Brain microvascular endothelial cell (primary cell): ENCODE results near the gene PSMC3IP.
"Not testable (repeated sequence)": the region's sequence is repeated elsewhere in the genome, so short reads cannot be mapped to it uniquely, and the experiment has no call there.

Experiments
- DNase-seq: peaks from one replicate; pipeline ENCODE4 v3.0.0-alpha.2; 2020
- H3K27ac ChIP-seq: fragments of 250-450 bp; sonication (Bioruptor Pico); 2 replicates; pipeline ENCODE4 v1.5.1; 2020; ENCODE audit warnings: mild to moderate bottlenecking, moderate library complexity
- H3K27me3 ChIP-seq: fragments of 250-450 bp; sonication (Bioruptor Pico); replicated peaks from 2 replicates; pipeline ENCODE4 v1.5.1; 2020; ENCODE audit warnings: mild to moderate bottlenecking
- H3K36me3 ChIP-seq: fragments of 250-450 bp; sonication (Bioruptor Pico); replicated peaks from 2 replicates; pipeline ENCODE4 v1.5.1; 2020; ENCODE audit warnings: mild to moderate bottlenecking
- H3K4me3 ChIP-seq: 2 replicates; pipeline ENCODE4 v1.5.1; 2011; ENCODE audit warnings: low read depth, mild to moderate bottlenecking, control low read depth, low read length, moderate library complexity
- in situ Hi-C: cut with HindIII; loops from 2 replicates; pipeline ENCODE4 v1.10.0; 2017; ENCODE audit warnings: low sequenced_read_pairs, low pct_ligation_motif_present
- TF ChIP-seq, protein P1 (sequence below): IDR thresholded peaks from 2 replicates; pipeline ENCODE4 v1.5.1; 2011; ENCODE audit warnings: low read depth, mild to moderate bottlenecking, moderate library complexity, low read length, control low read depth, inconsistent platforms; ENCODE audit errors: missing control alignments

The PSMC3IP gene

DNA sequence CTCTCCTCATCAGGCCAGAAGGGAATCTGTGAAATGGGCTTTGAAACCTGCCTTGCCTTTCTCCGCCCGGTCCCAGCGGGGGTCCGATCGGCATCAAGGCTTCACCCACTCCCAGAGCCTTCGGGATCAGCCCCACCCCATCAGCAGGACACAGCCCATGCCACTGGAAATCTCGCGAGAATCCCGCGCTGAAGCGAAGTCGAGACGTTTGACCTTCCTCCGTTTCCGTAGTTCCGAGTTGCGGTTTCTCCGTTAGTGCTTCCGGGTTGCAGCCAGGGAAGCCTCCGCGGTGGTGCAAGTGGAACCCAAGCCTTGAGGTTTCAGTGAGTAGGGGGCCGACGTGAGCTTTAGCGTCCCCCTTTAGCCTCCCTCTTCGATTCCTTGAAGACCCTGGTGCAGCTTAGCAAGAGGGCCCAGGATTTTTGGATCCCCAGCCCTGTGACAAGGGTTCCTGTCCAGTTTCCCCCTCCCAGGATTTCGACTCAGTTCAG, 15.6 kb downstream of the PSMC3IP start, which contains the start of gene COASY:
Gene COASY (plus strand): TSS at position 252 of the 491 bp plus-strand sequence. CDS start 475 bp downstream, outside the sequence.
- Histone ChIP-seq H3K27me3 (no peaks in the 10 kb centered on the region), H3K36me3 (peaks cover 21% of the 10 kb centered on the region), H3K27ac (peak within 1 kb of the TSS; percentile 81), H3K4me3 (peak within 1 kb of the TSS; percentile 87)
- peak; percentile 96 for DNase-seq
- in situ Hi-C loops, result no loop called here
- TF ChIP-seq, protein P1, sequence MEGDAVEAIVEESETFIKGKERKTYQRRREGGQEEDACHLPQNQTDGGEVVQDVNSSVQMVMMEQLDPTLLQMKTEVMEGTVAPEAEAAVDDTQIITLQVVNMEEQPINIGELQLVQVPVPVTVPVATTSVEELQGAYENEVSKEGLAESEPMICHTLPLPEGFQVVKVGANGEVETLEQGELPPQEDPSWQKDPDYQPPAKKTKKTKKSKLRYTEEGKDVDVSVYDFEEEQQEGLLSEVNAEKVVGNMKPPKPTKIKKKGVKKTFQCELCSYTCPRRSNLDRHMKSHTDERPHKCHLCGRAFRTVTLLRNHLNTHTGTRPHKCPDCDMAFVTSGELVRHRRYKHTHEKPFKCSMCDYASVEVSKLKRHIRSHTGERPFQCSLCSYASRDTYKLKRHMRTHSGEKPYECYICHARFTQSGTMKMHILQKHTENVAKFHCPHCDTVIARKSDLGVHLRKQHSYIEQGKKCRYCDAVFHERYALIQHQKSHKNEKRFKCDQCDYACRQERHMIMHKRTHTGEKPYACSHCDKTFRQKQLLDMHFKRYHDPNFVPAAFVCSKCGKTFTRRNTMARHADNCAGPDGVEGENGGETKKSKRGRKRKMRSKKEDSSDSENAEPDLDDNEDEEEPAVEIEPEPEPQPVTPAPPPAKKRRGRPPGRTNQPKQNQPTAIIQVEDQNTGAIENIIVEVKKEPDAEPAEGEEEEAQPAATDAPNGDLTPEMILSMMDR, result no peak

GRCh38 chr17:42560246-42560645, 17.3 kb downstream of the PSMC3IP start:
- H3K4me3 ChIP-seq, result no peak overlapping the region
- TF ChIP-seq, protein P1, result no peak
- no peak for DNase-seq
- no peaks in the 10 kb centered on the region for H3K27me3 ChIP-seq
- in situ Hi-C loops, result no loop called here
- H3K27ac ChIP-seq, result no peak overlapping the region
- H3K36me3 ChIP-seq, result peaks cover 11% of the 10 kb centered on the region

GRCh38 chr17:42559075-42559474, 18.5 kb downstream of the PSMC3IP start:
- Histone ChIP-seq H3K4me3 (no peak overlapping the region), H3K27me3 (no peaks in the 10 kb centered on the region), H3K27ac (no peak overlapping the region), H3K36me3 (no peaks in the 10 kb centered on the region)
- TF ChIP-seq, protein P1, result no peak
- in situ Hi-C loops, result no loop called here
- no peak for DNase-seq

- H3K36me3 ChIP-seq, DNase-seq, H3K27ac ChIP-seq, in situ Hi-C loops, H3K27me3 ChIP-seq, H3K4me3 ChIP-seq: not testable (repeated sequence)
- TF ChIP-seq, protein P1, result peak; percentile 22
These were observed 21.4 kb downstream of the PSMC3IP start for GRCh38 chr17:42555961-42556617.

- TF ChIP-seq, protein P1, result no peak
- peak overlapping the region; percentile 91 for H3K4me3 ChIP-seq
- H3K27me3 ChIP-seq, result no peaks in the 10 kb centered on the region
- no peak for DNase-seq
- H3K36me3 ChIP-seq, result no peaks in the 10 kb centered on the region
- in situ Hi-C loops, result no loop called here
- peak overlapping the region; percentile 78 for H3K27ac ChIP-seq
These were observed 22.4 kb downstream of the PSMC3IP start for GRCh38 chr17:42555122-42555622.
